Cardiac fibroblast (primary cell): ENCODE measurements around the gene ENTHD1.

Experiments
- DNase-seq, 2 donors: peaks; one replicate each; pipeline versions ENCODE4 v3.0.0 to v3.0.0-alpha.2; 2010; ENCODE audit warnings: low read depth in 2 of 2
- H3K4me3 ChIP-seq, 2 donors: replicated peaks in 1 of 2; 1 replicate in 1 of 2; 2 replicates in 1 of 2; pipeline ENCODE4 v1.5.1; 2011; ENCODE audit warnings: low read depth in 2 of 2, low read length in 2 of 2, mild to moderate bottlenecking in 2 of 2, moderate library complexity in 1 of 2
- TF ChIP-seq, protein P1 (sequence below): IDR thresholded peaks from one replicate; pipeline ENCODE4 v1.5.1; 2011; ENCODE audit warnings: low read depth, mild to moderate bottlenecking, low read length, inconsistent platforms

The ENTHD1 gene

DNA sequence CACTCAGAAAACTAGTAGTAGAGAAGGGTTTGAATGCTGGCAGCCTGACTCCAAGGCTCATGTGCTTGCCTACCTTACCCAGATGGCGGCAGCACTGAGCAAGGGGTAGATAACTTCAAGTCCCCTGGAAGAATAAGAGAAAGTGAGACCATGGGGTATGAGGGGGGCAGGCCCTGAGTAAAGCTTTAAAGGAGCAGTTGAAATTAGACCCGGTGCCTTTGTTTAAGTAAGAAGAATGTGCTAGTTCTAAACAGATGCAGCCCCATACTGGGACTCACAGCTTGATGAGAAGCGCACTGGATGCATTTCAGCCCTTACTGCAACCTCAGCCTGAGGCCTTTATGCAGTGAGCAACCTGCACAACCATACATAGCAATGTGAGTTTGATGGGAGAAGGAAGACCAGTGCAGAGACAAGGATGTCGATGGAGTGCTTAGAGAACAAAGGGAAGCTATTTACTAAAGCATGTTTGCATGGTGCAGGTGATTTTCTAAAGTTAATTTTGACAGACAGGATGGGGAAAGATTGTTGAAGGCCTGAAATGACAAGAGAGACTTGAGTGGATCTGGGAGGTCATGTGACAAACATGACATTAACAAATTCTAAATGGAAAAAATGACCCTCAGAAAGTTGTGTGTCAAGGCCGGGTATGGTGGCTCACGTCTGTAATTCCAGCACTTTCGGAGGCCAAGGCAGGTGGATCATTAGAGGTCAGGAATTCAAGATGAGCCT is 39.5 kb upstream of the ENTHD1 start:
- peak; percentile 26 to 39 for DNase-seq
- TF ChIP-seq, protein P1, sequence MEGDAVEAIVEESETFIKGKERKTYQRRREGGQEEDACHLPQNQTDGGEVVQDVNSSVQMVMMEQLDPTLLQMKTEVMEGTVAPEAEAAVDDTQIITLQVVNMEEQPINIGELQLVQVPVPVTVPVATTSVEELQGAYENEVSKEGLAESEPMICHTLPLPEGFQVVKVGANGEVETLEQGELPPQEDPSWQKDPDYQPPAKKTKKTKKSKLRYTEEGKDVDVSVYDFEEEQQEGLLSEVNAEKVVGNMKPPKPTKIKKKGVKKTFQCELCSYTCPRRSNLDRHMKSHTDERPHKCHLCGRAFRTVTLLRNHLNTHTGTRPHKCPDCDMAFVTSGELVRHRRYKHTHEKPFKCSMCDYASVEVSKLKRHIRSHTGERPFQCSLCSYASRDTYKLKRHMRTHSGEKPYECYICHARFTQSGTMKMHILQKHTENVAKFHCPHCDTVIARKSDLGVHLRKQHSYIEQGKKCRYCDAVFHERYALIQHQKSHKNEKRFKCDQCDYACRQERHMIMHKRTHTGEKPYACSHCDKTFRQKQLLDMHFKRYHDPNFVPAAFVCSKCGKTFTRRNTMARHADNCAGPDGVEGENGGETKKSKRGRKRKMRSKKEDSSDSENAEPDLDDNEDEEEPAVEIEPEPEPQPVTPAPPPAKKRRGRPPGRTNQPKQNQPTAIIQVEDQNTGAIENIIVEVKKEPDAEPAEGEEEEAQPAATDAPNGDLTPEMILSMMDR: peak; percentile 71
- no peak overlapping the region for H3K4me3 ChIP-seq

DNA sequence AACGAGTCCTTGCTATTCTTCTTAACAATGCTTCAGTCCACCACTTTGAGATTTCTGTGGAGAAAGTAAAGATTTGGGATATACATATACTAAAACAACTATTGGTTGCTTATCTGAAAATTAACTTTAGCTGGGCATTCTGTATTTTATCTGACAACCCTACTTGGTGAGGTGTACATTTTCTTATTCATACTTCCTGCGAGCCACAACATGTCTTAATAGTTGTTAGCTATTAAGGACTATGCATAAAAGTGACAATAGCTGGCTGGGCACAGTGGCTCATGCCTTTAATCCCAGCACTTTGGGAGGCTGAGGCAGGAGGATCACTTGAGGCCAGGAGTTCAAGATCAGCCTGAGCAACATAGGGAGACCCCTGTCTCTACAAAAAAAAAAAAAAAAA is 38.6 kb upstream of the ENTHD1 start:
- no peak overlapping the region for H3K4me3 ChIP-seq
- TF ChIP-seq, protein P1: no peak
- DNase-seq: no peak

DNA sequence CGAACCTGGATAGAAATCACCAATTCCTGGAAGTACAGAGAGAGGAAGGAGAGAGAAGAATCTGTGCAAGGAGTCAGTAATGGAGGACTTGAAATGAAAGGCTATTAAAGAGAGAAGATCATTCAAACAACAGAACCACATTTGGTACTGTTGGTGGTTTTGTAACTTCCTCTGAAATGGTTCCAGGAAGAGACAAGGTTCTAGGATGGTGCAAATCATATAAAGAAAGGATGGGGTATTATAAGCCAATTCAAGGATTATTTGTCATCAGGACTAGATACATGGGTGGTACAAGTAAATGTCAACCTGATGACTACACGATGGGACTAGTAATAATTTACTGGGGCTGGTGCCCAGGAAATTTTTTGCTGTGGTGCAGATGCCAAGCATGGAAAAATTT is 37.7 kb upstream of the ENTHD1 start:
- no peak overlapping the region for H3K4me3 ChIP-seq
- TF ChIP-seq, protein P1: no peak
- DNase-seq: no peak

DNA sequence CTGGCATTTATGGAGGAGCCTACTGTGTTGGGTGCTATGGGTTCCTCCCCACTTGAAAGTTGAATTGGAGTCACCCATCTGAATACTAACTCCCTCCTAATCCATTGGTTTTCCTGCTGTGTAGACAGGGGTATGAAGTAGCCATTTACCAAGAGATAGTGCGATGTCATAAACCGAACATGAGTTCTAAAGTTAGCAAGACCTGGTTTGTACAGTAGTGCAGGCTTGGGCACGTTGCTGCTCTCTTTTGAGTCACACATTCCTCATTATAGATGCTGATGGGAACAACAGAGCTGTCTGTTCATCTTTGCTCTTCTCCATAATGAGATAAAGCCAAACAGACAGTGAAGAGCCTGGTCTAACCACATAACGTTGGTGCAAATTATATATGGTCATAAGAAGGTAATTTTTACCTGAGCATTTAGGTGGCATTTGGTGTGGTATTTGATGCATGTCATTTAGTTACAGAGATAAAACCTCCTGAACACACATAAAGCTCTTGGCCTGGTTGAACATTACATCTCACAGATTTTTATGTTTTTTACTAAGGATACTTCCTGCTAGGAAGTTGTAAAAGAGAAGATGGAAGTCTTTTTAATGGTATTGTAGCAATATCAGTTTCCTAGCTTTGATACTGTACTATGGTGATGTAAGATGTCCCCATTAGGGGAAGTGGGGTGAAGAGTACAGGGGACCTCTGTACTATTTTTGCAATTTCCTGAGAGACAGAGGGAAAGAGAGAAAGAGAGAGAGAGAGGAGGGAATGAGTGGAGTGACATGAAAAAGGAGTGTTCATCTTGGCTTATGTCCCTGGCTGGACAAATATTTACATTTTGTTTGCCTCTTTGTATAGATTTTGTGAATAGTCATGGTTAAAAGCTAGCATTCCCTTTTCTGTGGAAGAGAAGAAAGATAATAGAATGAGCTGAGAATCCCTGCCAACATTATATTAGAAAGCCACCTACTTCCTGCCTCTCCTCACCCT is 35.3 kb upstream of the ENTHD1 start:
- TF ChIP-seq, protein P1: no peak
- no peak overlapping the region for H3K4me3 ChIP-seq
- no peak for DNase-seq

DNA sequence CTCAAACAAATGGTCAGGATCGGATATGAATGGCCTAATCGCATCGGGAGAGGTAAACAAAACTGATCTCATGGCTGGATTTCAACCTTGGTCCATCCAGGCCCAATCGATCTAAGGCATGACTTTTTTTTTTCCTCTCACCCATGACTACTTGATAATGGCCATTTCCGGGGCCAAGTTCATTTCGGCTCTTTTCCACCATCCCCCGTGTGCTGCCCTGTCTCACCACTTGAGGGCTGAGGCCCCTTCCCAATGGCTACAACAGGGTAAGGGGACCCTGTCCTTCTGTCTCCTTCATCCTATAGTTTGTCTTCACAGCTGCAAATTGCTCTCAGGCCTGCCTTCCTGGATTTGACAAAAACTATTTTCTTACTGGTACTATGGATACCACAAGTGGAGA is 34.0 kb upstream of the ENTHD1 start:
- no peak overlapping the region for H3K4me3 ChIP-seq
- TF ChIP-seq, protein P1: no peak
- DNase-seq: no peak

DNA sequence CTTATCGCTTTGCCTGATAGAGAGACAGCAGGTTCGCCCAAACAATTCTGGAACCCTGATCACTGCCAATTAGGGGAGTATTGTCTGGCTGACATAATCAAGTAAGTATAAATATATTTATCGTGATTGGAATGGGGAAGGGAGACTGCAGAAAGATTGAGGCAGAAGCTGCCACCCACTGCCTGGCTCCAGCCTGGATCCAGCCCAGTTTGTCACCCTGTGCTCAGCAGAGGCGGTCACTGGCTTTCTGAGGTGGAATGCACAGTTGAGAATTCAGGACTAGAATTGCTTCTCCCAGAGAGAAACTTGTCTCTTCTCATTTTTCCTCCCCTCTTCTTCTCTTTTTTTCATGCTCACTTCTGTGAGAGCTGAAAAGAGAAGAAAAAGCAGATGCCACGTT is 33.2 kb upstream of the ENTHD1 start:
- TF ChIP-seq, protein P1: no peak
- no peak overlapping the region for H3K4me3 ChIP-seq
- no peak for DNase-seq
